GM10266 (cell line): Measurements from ENCODE around the gene CD300H.

Experiments
- DNase-seq: peaks from one replicate; pipeline ENCODE4 v3.0.0; 2012; ENCODE audit errors: extremely low spot score
- CTCF ChIP-seq: IDR thresholded peaks from 2 replicates; pipeline ENCODE4 v1.5.1; 2012; ENCODE audit warnings: mild to moderate bottlenecking, low read depth; ENCODE audit not compliant: control insufficient read depth, insufficient read depth; ENCODE audit errors: missing control alignments

CD300H gene

GRCh38 chr17:74549343-74549742, 18.0 kb downstream of the CD300H start:
- DNase-seq = no peak
- TF ChIP-seq CTCF = no peak

GRCh38 chr17:74547736-74548135, 19.6 kb downstream of the CD300H start:
- no peak for TF ChIP-seq CTCF
- no peak for DNase-seq

- TF ChIP-seq CTCF = no peak
- no peak for DNase-seq
Observed at GRCh38 chr17:74547264-74547663, 20.0 kb downstream of the CD300H start.

GRCh38 chr17:74546586-74546985, 20.7 kb downstream of the CD300H start:
- no peak for DNase-seq
- TF ChIP-seq CTCF = no peak

- TF ChIP-seq CTCF = no peak
- DNase-seq = no peak
Observed at GRCh38 chr17:74545843-74546230, 21.5 kb downstream of the CD300H start, which contains the start of gene CD300C. Gene CD300C (minus strand): TSS chr17:74546115. CDS start chr17:74545782, 333 bp downstream.

- no peak for DNase-seq
- TF ChIP-seq CTCF = no peak
Observed at GRCh38 chr17:74544991-74545842, 22.1 kb downstream of the CD300H start.
